GM21529 (cell line): ENCODE measurements around the gene CER1.

Experiments
- ATAC-seq: cut with Tn5 transposase; IDR thresholded peaks from one replicate; pipeline ENCODE4 v1.9.1; 2021; ENCODE audit not compliant: unreplicated experiment

The CER1 gene

GRCh38 chr9:14722391-14723035 lies at the start of gene CER1:
Gene CER1, minus strand, starts transcription at chr9:14722733. Its CDS starts 61 bp downstream, at chr9:14722672.
- ATAC-seq: no peak

- no peak for ATAC-seq
These were observed 48.1 kb upstream of the CER1 start for GRCh38 chr9:14770592-14770991.

- peak; percentile 55 for ATAC-seq
These were observed 46.7 kb upstream of the CER1 start for GRCh38 chr9:14769230-14769571.

GRCh38 chr9:14768405-14769229 lies 46.1 kb upstream of the CER1 start:
- ATAC-seq: no peak

GRCh38 chr9:14766299-14766698 lies 43.8 kb upstream of the CER1 start:
- no peak for ATAC-seq

GRCh38 chr9:14761584-14761983 lies 39.1 kb upstream of the CER1 start:
- ATAC-seq: no peak

- ATAC-seq: no peak
These were observed 37.5 kb upstream of the CER1 start for GRCh38 chr9:14760060-14760459.

- ATAC-seq: no peak
These were observed 33.8 kb upstream of the CER1 start for GRCh38 chr9:14756291-14756690.

GRCh38 chr9:14752871-14753270 lies 30.3 kb upstream of the CER1 start:
- no peak for ATAC-seq

GRCh38 chr9:14752271-14752670 lies 29.7 kb upstream of the CER1 start:
- ATAC-seq: no peak

GRCh38 chr9:14750821-14751220 lies 28.3 kb upstream of the CER1 start:
- ATAC-seq: no peak

GRCh38 chr9:14749741-14750211 lies 27.2 kb upstream of the CER1 start:
- ATAC-seq: no peak

- no peak for ATAC-seq
These were observed 25.8 kb upstream of the CER1 start for GRCh38 chr9:14748373-14748772.

- no peak for ATAC-seq
These were observed 24.6 kb upstream of the CER1 start for GRCh38 chr9:14747111-14747510.

GRCh38 chr9:14746626-14747025 lies 24.1 kb upstream of the CER1 start:
- ATAC-seq: no peak

- no peak for ATAC-seq
These were observed 22.2 kb upstream of the CER1 start for GRCh38 chr9:14744768-14745167.

GRCh38 chr9:14741369-14741768 lies 18.8 kb upstream of the CER1 start:
- ATAC-seq: peak; percentile 90

- no peak for ATAC-seq
These were observed 10.6 kb upstream of the CER1 start for GRCh38 chr9:14733133-14733532.

GRCh38 chr9:14731294-14731981 lies 8.9 kb upstream of the CER1 start:
- no peak for ATAC-seq

- ATAC-seq: no peak
These were observed 7.9 kb upstream of the CER1 start for GRCh38 chr9:14730461-14730898.

GRCh38 chr9:14723301-14723700 lies 768 bp upstream of the CER1 start:
- no peak for ATAC-seq
